HCT116 (cell line): Measurements from ENCODE around the gene RNF150.

Experiments
- CEBPB ChIP-seq: IDR thresholded peaks from 2 replicates; pipeline ENCODE4 v1.6.1; 2012; ENCODE audit warnings: low read depth
- POLR2A ChIP-seq: IDR thresholded peaks from 2 replicates; pipeline ENCODE4 v1.7.0; 2011; ENCODE audit warnings: borderline replicate concordance; ENCODE audit not compliant: insufficient read depth, insufficient read length; ENCODE audit errors: extremely low read depth
- RAD21 ChIP-seq: IDR thresholded peaks from 2 replicates; pipeline ENCODE4 v1.6.1; 2012; ENCODE audit warnings: low read depth, mild to moderate bottlenecking
- SIN3A ChIP-seq: IDR thresholded peaks from 2 replicates; pipeline ENCODE4 v1.6.1; 2012; ENCODE audit warnings: low read depth
- SP1 ChIP-seq: IDR thresholded peaks from 2 replicates; pipeline ENCODE4 v1.6.1; 2012; ENCODE audit warnings: low read depth
- TCF7L2 ChIP-seq: IDR thresholded peaks from 2 replicates; pipeline ENCODE4 v1.7.0; 2011; ENCODE audit warnings: borderline replicate concordance, inconsistent platforms; ENCODE audit not compliant: insufficient read depth, insufficient read length; ENCODE audit errors: extremely low read depth
- ZFX ChIP-seq: fragments of 450-650 bp; IDR thresholded peaks from 2 replicates; pipeline ENCODE4 v1.6.1; 2017
- TF ChIP-seq, protein P1 (sequence below), 3 experiments: fragments of 200-600 bp in 1 of 3; sonication (generic) in 1 of 3; IDR thresholded peaks in 2 of 3; conservative IDR thresholded peaks in 1 of 3; 2 replicates each; pipeline ENCODE4 v1.5.1; 2012 to 2017; ENCODE audit warnings: low read depth in 2 of 3, low read length in 2 of 3, antibody characterized with exemption in 1 of 3, borderline replicate concordance in 1 of 3, control low read depth in 1 of 3, mild to moderate bottlenecking in 1 of 3, mixed read lengths in 1 of 3, mixed run types in 1 of 3, moderate library complexity in 1 of 3; ENCODE audit not compliant: insufficient read depth in 1 of 3
- TF ChIP-seq, protein P2 (sequence below): IDR thresholded peaks from 2 replicates; pipeline ENCODE4 v1.6.1; 2012; ENCODE audit warnings: low read depth
- TF ChIP-seq, protein P3 (sequence below): IDR thresholded peaks from 2 replicates; pipeline ENCODE4 v1.6.1; 2012
- TF ChIP-seq, protein P4 (sequence below): IDR thresholded peaks from 2 replicates; pipeline ENCODE4 v1.6.1; 2012

DNA sequence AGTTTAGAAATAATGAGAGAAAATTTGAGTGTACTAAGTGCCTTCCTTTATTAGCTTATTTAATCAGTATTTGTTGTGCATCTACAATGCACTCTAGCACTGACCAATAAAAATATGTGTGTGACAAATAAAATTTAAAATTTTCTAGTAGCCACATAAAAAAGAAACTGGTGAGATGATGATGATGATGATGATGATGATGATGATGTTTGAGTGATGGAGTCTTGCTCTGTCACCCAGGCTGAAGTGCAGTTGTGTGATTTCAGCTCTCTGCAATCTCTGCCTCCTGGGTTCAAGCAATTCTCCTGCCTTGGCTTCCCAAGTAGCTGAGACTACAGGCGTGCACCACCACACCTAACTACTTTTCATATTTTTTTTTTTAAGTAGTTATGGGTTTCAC is 110.2 kb downstream of the RNF150 start:
- TF ChIP-seq, protein P1, sequence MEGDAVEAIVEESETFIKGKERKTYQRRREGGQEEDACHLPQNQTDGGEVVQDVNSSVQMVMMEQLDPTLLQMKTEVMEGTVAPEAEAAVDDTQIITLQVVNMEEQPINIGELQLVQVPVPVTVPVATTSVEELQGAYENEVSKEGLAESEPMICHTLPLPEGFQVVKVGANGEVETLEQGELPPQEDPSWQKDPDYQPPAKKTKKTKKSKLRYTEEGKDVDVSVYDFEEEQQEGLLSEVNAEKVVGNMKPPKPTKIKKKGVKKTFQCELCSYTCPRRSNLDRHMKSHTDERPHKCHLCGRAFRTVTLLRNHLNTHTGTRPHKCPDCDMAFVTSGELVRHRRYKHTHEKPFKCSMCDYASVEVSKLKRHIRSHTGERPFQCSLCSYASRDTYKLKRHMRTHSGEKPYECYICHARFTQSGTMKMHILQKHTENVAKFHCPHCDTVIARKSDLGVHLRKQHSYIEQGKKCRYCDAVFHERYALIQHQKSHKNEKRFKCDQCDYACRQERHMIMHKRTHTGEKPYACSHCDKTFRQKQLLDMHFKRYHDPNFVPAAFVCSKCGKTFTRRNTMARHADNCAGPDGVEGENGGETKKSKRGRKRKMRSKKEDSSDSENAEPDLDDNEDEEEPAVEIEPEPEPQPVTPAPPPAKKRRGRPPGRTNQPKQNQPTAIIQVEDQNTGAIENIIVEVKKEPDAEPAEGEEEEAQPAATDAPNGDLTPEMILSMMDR (IDR thresholded peaks at IDR 0.05 in 2 of 3, conservative IDR thresholded peaks at IDR 0.05 in 1 of 3; ENCODE audit: borderline replicate concordance in 1 of 3, insufficient read depth in 1 of 3, low read depth in 2 of 3, low read length in 2 of 3), result no peak
- TF ChIP-seq CEBPB, result no peak
- TF ChIP-seq, protein P2, sequence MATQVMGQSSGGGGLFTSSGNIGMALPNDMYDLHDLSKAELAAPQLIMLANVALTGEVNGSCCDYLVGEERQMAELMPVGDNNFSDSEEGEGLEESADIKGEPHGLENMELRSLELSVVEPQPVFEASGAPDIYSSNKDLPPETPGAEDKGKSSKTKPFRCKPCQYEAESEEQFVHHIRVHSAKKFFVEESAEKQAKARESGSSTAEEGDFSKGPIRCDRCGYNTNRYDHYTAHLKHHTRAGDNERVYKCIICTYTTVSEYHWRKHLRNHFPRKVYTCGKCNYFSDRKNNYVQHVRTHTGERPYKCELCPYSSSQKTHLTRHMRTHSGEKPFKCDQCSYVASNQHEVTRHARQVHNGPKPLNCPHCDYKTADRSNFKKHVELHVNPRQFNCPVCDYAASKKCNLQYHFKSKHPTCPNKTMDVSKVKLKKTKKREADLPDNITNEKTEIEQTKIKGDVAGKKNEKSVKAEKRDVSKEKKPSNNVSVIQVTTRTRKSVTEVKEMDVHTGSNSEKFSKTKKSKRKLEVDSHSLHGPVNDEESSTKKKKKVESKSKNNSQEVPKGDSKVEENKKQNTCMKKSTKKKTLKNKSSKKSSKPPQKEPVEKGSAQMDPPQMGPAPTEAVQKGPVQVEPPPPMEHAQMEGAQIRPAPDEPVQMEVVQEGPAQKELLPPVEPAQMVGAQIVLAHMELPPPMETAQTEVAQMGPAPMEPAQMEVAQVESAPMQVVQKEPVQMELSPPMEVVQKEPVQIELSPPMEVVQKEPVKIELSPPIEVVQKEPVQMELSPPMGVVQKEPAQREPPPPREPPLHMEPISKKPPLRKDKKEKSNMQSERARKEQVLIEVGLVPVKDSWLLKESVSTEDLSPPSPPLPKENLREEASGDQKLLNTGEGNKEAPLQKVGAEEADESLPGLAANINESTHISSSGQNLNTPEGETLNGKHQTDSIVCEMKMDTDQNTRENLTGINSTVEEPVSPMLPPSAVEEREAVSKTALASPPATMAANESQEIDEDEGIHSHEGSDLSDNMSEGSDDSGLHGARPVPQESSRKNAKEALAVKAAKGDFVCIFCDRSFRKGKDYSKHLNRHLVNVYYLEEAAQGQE, result no peak
- no peak for TF ChIP-seq TCF7L2
- TF ChIP-seq ZFX, result no peak
- TF ChIP-seq POLR2A, result no peak
- TF ChIP-seq, protein P3, sequence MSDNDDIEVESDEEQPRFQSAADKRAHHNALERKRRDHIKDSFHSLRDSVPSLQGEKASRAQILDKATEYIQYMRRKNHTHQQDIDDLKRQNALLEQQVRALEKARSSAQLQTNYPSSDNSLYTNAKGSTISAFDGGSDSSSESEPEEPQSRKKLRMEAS, result no peak
- no peak for TF ChIP-seq SIN3A
- no peak for TF ChIP-seq SP1
- no peak for TF ChIP-seq RAD21
- TF ChIP-seq, protein P4, sequence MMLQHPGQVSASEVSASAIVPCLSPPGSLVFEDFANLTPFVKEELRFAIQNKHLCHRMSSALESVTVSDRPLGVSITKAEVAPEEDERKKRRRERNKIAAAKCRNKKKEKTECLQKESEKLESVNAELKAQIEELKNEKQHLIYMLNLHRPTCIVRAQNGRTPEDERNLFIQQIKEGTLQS, result no peak
